Ramos (cell line): ENCODE data around the gene VIPR2.

Source experiments
- in situ Hi-C: fragments of 300-500 bp; cut with MboI; formaldehyde crosslinking; loops from one replicate; pipeline ENCODE4 v1.14.3; 2022; ENCODE audit warnings: low sequenced_read_pairs; ENCODE audit not compliant: unreplicated experiment

The VIPR2 gene

DNA sequence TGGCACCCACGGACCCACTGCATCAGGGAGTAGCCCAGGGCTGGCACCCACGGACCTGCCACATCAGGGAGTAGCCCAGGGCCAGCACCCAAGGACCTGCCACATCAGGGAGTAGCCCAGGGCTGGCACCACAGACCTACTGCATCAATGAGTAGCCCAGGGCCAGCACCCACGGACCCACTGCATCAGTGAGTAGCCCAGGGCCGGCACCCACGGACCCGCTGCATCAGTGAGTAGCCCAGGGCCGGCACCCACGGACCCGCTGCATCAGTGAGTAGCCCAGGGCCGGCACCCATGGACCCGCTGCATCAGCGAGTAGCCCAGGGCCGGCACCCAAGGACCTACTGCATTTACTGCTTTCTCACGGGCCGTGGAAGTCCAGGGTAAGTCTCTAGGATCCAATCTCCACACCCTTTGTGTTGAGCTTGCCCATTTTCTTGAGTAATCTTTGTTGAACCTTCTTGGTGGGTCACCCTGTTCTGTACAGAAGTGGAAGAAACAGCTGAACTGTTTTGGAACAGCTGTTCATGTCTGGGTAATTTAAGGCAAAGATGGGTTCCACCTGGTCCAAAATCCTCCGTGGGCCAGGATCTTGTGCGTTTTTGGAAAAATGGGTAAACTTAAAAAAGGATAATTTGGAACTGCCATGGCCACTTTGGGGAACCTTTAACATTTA is 69.0 kb downstream of the VIPR2 start:
- in situ Hi-C loops: no loop called here

DNA sequence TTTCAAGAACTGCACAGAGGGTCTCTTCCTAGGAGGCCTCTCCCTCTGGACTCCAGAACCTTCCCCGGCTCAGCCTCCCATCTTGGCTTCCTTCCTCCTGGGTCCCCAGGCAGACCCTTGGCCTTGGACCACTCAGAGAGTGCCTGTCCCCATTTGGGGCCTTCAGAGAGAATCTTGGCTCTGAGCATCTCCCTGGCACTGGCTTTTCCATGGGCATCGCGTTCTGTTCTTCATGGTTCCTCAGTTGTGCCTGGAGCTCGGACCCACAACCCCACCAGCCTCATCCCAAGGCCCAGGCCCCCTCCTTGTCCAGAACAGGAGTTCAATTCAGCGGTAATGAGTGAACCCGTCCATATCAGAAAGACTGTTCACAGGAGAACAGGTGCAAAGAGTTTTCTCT is 73.4 kb downstream of the VIPR2 start:
- in situ Hi-C loops: no loop called here

DNA sequence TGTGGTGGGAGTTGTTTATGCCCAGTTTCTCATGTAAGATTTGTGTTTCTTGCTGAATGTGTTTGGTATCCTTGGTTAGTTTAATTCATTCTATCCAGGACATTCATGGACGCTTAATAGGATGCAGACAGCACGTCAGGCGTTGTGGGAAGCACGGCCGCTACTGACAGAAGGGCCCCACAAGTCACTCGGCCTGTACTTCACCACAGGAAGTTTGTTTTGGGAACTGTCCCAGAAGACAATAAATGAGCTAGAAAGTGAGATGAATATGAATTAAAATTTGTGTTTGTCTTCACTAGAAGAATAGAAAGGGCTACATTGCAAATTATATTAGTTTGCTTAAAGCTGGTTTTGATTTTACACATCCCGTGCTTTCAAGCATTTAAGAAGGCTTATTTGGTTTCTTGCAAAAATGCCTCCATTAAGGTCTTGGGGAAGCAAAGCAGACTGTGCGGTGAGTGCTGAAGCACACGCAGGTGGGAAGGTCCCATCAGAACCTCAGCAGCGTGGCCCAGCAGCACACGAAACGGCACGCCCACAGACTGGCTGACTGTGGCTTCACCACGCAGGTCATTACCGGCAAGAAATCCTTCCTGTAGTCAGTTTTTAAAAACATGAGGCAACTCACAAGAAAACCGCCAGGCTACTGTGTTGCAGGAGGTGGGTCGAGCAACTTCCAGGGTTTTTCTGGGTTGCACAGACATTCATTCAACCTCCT is 74.1 kb downstream of the VIPR2 start:
- in situ Hi-C loops: no loop called here

DNA sequence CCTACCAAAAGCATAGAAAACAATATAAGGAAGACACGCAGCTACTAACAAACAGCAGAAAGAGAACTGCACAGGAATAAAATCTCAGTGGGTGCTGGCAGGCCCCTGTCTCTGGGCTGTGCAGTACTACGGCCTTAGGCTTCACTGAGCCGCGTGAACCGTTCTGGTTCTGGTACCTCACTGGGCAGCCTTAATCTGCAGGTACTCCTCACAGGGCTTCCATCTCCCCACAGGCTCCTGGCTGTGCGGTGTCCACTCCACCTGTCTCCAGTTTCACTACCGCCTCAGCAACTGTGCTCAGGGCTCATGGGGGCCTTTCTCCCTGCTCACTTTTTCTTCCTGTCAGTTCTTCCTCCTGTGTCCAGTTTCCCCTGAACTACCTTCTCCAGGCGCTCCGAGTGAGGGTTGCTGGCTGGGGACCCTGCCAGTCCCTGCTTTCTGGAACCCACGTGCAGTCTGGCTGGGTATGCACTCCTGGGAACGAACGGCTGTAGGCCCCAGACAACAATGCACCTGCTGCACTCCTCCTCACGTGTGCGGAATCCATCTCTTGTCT is 75.7 kb downstream of the VIPR2 start:
- in situ Hi-C loops: no loop called here

DNA sequence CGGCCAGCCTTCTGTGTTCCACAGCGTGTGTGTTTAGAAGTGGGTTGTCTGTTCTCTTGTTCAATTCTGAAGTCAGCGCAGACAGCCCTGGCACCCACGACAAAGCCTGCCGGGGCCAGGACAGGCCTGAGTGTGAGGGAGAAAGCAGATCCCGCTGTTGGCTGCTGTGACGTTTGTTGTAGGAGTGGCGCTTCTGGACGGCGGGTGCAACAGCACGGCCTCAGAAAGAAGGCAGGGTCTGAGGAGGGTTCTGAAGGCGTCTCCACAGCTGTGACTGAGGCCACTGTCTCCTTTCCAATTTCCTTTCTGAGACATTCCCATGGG is 76.2 kb downstream of the VIPR2 start:
- in situ Hi-C loops: no loop called here

DNA sequence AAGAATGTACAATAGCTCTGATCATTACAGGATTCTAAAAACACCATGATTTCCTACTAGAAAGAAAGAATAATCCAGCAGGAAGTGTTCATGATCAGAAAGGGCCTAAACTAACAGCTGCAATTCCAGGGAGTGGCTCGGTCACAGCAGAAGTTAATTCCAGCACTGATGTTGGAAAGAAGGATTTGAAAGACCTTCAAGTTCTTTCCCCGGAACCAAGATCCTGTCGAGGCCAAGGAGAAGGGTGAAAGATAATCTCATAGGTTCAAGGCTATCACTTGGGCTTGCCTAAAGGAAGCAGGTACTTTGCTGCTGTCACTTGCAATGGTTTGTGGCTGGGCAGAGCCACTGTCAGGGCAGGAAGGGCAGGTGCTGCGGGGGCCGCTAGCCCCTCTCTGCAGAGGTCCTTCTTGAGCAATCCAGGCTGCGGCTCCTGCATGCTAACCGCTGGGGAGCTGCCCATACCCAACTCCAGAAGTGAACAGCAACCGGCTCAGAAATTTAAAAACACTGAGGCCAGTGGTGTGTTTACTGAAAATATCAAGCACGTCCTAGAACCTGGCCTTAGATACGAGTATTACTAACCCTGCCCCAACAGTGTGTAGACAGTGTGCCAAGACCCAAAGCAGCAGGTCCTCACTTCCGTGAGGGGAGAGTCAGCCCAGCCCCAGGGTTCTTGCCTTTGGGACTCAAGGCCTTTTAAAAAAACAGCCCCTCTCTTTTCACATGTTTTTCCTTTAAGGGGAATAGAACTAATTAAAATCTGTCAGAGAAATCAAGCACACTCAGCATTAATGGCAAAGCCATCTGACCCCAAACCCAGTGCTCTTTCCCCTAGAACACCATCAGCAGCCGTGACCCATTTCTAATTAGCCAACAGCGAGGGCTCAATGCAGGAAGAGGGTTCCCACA is 76.8 kb downstream of the VIPR2 start:
- in situ Hi-C loops: no loop called here

DNA sequence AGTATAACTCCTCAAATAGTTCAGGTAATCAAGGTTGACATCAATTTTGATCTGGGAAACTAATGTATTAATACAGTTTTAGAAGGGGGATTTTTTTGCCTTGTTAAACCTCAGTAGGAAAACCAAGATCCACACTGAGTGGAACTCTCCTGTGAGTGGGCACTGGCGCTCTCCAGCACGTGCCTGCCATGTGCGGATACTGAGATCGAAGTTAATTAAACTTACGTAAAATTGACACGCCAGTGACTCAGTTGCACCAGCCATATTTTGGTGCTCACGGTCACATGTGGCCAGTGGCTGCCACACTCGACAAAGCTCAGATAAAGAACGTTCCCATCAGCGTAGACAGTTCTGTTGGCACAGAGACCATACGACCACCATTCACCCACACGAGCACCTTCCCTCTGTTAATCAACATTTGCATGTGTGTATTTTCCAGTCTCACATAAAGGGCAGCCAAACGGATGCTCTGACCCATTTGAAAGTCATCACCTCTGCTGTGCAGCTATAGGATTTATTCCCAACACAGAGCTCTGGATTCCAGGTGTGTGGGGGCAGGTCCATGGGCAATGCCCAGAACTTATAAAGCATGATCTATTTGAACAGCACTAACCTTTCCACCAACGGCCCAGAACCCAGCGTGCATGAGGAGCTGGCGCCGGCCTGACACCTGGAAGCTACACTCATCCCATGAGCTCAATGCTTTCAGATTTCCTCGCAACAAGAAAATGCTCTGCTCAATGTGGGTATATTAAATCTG is 77.7 kb downstream of the VIPR2 start:
- in situ Hi-C loops: no loop called here

DNA sequence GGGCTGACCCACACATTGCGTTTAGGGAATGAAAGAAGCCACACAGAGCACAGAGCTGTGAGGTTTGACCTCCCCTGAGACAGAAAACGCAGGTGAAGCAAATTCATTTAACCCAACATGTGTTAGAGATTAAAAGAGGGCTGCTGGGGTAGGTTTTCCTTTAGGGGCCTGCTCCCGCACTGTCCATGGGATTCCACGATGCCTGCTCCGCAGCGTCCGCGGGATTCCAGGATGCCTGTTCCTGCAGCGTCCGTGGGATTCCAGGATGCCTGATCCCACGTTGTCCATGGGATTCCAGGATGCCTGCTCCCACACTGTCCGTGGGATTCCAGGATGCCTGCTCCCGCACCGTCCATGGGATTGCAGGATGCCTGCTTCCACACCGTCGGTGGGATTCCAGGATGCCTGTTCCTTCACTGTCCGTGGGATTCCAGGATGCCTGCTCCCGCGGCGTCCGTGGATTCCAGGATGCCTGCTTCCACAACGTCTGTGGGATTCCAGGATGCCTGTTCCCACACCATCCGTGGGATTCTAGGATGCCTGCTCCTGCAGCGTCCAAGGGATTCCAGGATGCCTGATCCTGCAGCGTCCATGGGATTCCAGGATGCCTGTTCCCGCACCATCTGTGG is 78.7 kb downstream of the VIPR2 start:
- in situ Hi-C loops: no loop called here

DNA sequence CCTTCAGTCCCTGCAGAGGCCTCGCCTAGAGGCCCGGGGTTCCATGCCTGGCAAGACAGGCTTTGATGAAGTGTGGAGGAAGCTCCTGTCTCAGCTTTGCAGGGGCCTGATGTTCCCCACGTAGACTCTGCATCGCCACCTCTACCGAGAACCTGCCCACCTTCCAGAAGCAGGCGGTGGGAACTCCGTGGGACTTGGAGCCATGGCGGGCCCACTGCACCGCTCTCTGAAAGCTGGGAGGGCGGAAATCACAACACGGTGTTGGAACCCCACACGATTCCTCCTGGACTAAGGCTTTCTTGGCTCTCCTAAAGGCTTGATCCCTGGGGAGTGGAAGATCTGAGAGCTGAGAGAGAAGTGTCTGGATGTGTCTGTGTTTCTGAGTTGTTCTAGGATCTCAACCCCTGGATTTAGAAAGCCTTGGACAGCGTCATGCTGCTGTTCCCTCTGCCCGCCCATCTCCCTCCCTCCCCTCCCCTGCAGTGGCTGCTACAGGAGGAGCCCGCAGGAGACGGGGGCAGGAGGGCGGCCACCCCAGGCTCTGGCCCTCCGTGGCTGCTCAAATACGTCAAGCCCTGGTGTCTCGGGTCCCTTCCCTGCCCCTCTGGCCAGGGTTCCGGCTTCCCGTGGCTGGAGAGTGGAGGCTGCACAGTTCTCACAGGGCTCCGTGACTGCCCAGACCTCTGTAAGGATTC is 79.7 kb downstream of the VIPR2 start:
- in situ Hi-C loops: no loop called here

DNA sequence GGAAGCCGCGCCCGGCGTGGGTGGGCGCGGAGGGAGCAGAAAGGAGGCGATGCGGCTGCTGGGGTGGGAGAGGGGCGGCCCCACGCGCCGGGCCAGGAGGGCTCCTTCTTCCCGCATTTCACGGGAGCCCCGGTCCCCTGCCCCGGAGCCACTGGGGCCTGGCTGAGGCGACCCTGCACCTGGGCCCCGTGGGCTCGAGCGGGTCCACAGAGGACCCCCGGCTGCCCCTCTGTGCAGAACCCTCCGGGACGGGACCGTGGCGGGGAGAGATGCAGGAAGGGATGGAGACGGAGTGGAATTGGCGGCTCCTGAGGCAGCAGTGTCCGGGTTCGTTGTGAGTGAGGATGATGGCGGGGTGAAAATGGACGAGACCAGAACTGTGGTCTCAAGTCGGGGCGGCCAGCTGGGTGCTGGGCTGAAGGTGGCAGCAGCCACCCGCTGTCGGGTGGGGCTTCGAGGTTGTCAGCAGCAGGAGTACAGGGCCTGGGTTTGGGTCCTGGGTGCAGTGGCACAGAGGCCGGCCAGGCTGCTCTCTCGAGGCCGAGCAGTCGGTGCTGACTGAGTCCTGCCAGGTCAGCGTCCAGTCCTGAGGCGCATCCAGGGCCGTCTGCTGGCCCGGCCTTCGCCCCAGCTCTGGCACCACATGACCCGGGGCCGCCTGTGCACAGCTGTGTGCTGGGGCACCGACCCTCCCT is 80.4 kb downstream of the VIPR2 start:
- in situ Hi-C loops: no loop called here

DNA sequence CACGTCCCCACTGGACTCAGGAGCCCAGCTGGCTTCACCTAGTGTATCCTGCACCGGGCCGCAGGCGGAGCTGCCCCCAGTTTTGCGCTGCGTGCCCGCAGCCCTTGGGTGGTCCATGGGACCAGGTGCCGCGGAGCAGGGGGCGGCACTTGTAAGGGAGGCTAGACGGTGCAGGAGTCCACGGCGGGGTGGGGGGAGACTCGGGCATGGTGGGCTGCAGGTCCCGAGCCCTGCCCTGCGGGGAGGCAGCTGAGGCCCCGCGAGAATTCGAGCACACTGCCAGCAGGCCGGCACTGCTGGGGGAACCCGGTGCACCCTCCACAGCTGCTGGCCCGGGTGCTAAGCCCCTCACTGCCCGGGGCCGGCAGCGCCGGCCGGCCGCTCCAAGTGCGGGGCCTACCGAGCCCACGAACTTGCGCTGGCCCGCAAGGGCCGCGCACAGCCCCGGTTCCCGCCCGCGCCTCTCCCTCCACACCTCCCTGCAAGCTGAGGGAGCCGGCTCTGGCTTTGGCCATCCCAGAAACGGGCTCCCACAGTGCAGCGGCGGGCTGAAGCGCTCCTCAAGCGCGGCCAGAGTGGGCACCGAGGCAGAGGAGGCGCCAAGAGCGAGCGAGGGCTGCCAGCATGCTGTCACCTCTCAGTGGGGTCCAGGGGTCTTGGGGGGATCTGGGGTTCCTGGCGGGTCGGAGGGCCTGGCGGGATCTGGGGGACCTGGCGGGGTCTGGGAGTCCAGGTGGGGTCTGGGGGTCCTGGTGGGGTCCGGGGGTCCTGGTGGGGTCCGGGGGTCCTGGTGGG is 81.4 kb downstream of the VIPR2 start:
- in situ Hi-C loops: no loop called here

DNA sequence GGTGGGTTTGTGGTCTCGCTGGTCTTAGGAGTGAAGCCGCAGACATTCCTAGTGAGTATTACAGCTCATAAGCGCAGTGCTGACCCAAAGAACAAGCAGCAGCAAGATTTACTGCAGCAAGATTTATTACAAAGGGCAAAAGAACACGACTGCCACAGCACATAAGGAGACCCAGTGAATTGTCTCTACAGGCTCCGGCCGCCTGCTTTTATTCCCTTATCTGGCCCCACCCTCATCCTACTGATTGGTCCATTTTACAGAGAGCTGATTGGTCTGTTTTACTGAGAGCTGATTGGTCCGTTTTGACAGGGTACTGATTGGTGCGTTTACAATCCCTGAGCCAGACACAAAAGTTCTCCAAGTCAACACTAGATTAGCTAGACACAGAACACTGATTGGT is 82.1 kb downstream of the VIPR2 start:
- in situ Hi-C loops: no loop called here

DNA sequence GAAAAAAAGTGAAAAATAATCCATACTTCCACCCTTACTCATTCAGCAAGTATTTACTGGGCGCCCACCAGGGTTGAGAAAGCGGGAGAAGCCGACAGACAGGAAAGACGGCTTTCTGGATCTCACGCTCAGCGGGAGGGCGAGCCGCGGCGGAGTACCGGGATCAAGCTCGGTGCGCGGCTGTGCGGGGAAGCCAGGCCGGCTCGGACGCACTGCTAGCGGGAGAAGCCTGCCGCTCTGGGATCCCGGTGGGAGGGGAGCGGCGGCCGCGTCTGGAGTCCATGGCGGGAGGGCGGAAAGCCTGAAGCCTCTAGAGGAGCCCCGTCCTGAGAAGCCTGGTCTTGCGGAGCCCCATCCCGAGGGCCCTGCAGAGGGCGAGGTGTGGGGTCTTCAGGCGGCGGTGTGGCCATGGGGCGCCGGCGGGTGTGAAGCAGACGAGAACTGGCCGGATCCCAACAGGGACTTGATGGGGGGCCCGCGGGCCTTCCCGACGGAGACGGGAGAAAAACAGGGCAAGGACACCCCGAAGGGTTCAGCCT is 82.9 kb downstream of the VIPR2 start:
- in situ Hi-C loops: no loop called here

DNA sequence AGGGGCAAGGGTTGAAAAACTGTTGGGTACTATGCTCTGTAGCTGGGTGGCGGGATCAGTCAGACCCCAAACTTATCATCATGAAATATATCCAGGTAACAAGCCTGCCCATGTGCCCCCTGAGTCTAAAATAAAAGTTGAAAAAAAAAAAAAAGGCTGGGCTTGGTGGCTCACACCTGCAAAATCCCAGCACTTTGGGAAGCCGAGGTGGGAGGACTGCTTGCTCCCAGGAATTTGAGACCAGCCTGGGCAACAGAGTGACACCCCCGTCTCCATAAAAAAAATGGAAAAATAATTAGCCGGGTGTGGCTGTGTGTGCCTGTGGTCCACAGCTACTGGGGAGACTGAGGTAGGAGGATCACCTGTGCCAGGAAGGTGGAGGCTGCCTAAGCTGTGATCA is 83.5 kb downstream of the VIPR2 start:
- in situ Hi-C loops: no loop called here

DNA sequence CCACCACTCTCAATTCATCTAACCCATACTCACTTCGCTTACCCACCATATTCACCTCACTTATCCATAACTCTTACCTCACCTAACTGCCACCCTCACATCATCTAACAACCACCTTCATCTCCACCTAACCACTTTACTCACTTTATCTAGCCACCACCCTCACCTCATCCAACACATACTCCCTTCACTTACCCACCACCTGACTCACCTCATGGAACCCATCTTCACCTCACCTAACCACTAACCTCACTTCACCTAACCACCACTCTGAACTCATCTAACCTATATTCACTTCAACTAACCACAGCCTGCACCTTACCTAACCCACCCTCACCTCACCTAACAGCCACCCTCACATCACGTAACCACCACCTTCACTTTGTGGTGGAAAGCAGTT is 84.2 kb downstream of the VIPR2 start:
- in situ Hi-C loops: no loop called here

DNA sequence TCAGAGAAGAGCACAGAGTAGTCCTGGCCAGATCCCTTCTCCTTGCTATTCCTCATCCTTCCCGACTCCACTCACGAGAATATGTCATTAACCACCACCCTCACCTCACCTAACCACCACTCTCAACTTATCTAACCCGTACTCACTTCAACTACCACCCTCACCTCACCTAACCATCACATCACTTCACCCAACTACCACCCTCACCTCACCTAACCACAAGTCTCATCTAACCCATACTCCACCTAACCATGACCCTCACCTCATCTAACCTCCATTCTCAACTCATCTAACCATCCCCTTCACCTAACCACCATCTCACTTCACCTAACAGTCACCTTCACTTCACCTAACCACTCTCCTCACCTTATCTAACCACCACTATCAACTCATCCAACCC is 85.0 kb downstream of the VIPR2 start:
- in situ Hi-C loops: no loop called here

DNA sequence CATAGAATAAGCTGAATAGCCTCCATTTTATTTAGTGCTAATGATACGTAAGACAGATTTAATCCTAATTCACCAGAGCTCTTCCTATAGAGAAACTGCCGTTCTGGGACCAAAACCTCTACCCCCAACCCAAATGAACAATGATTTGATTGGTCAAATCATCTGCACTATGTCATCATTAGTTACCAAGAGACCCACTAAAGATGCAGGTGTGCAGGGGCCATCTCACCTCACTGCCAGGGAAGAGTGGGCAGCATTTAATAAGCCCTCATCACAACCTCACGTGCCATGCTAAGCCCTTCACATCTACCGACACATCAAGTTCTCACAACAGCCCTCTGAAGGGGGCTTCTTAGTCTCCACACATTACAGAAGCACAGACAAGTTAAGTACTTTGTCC is 87.0 kb downstream of the VIPR2 start:
- in situ Hi-C loops: no loop called here

DNA sequence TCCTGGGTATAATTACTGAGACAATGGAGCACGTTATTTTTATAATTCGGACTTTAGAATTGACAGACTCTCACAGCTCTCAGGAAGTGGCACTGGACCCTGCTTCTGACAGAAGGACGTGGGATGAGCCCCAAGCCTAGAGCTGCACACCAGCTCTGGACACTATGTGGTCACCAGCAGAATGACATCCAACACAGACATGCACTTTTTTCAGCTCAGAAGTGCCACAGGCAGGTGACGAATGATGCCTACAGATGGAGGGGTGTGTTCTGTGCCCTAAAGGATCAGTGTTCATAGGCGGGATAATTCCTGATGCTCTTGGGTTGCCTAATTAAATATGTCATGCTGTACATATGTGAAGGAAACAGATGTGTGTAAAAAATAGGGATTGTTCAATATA is 87.9 kb downstream of the VIPR2 start:
- in situ Hi-C loops: no loop called here
